GM12872 (cell line): ENCODE measurements around the gene KANSL2.

Experiments used
- CTCF ChIP-seq: IDR thresholded peaks from 3 replicates; pipeline ENCODE4 v1.5.1; 2011; ENCODE audit warnings: low read depth, mild to moderate bottlenecking, low read length, moderate library complexity; ENCODE audit not compliant: insufficient read depth

KANSL2 gene

GRCh38 chr12:48681710-48682532 is at the start of gene KANSL2:
Gene KANSL2 (minus strand): TSS chr12:48682238. CDS start chr12:48681632, 606 bp downstream.
- TF ChIP-seq CTCF = no peak

- TF ChIP-seq CTCF = no peak
These were observed 46.8 kb upstream of the KANSL2 start for GRCh38 chr12:48728807-48729206.

GRCh38 chr12:48717252-48717695 is 35.2 kb upstream of the KANSL2 start:
- no peak for TF ChIP-seq CTCF

GRCh38 chr12:48716493-48717251 is 34.6 kb upstream of the KANSL2 start, which contains the start of gene CCNT1:
Gene CCNT1 (minus strand): TSS chr12:48716707. CDS start chr12:48716675, 32 bp downstream.
- peak; percentile 26; the same call in 1 of the 3 replicates for TF ChIP-seq CTCF

GRCh38 chr12:48716168-48716492 is 34.1 kb upstream of the KANSL2 start:
- no peak for TF ChIP-seq CTCF

- TF ChIP-seq CTCF = no peak
These were observed 30.2 kb upstream of the KANSL2 start for GRCh38 chr12:48712209-48712608.

- TF ChIP-seq CTCF = no peak
These were observed 14.6 kb upstream of the KANSL2 start for GRCh38 chr12:48696626-48697025.
